Body of pancreas (tissue), 4 donors: ENCODE results near the gene RNGTT.

Experiments used
- CTCF ChIP-seq, 7 experiments: fragments of 450-650 bp in 4 of 7; fragments of 200-600 bp in 3 of 7; sonication (generic) in 3 of 7; IDR thresholded peaks; one replicate each; pipeline ENCODE4 v1.5.1; 2016 to 2019; ENCODE audit warnings: antibody characterized with exemption in 7 of 7
- POLR2A ChIP-seq, 3 donors: fragments of 450-650 bp; IDR thresholded peaks; one replicate each; pipeline ENCODE4 v1.6.1; 2016; ENCODE audit warnings: antibody characterized with exemption in 3 of 3, mild to moderate bottlenecking in 2 of 3

DNA sequence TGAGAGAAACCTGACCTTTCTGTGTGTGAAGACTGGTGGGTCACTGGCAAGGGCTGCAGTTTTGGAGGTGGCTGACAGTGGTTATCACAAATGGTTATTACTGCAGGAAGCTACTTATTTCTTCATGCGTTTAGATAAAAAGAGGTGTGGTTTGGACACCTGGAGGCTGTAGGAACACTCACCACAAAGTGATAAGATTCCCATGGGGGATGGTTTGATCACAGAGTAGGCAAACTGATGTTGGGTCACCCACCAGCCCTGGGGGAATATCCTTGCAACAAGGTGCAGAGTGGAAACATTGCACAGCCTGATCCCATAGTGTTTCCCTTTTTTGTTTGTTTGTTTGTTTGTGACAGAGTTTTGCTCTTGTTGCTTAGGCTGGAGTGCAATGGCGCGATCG is 33.9 kb upstream of the RNGTT start:
- TF ChIP-seq POLR2A (IDR thresholded peaks at IDR 0.05), result no peak
- no peak for TF ChIP-seq CTCF (IDR thresholded peaks at IDR 0.05)
